Measurements from ENCODE around the gene TEX54.

TEX54 gene

GRCh38 chr11:62788991-62789390, 43.6 kb downstream of the TEX54 start:
- no peak for DNase-seq (ENCODE audit: extremely low spot score)
- TF ChIP-seq LEF1 (IDR thresholded peaks at IDR 0.05; ENCODE audit: borderline replicate concordance) (no peak), HDGF (IDR thresholded peaks at IDR 0.05; ENCODE audit: borderline replicate concordance) (no peak), TARDBP (IDR thresholded peaks at IDR 0.05) (no peak), BHLHE40 (IDR thresholded peaks at IDR 0.05; ENCODE audit: borderline replicate concordance) (no peak), L3MBTL2 (conservative IDR thresholded peaks at IDR 0.05) (no peak), SP1 (IDR thresholded peaks at IDR 0.05) (no peak)
- ChIA-PET POLR2A (interaction anchor here (0.8 to 8.8 kb wide), 7 partner anchors 15 to 73 kb away, joined by 3 to 144 read pairs (median 7); partner anchors contain the start of genes STX5, WDR74 and ZBTB3), CTCF (interaction anchor here (0.6 to 1.1 kb wide), 2 partner anchors 35 to 42 kb away, joined by 3 read pairs; partner anchors contain the start of gene ZBTB3)

DNA sequence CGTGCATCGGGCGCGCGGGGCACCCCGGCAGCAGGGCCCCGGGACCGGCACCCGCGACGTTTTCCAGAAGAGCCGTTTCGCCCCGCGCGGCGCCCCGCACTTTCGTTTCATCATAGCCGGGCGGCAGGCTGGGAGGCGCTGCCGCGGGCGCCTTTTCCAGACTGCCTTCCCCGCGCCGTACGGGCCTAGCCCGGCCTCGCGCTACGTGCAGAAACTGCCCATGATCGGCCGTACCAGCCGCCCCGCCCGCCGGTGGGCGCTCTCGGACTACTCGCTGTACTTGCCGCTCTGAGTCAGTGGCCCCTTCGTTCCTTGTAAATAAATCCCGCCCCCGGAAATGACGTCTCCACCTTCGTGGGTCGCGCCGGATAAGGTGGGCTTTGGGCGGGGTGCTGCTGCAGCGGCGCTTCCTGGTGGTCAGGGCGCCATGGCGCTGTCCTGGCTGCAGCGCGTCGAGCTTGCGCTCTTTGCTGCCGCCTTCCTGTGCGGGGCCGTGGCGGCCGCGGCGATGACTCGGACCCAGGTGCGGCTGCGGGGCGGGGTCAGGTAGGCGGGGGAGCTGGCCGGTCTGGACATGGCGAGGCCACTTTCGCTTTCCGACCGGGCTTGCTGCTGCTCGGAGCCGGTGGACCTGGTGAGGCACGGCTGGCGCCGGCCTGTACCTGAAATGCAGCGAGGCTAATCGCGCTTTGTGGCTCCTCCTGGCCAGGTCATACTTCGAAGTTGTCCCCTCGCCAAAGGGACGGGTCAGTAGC, 45.5 kb downstream of the TEX54 start, which contains the start of gene TMEM179B:
Gene TMEM179B, plus strand, starts transcription at position 398 of the 755 bp plus-strand sequence. Its CDS starts 30 bp downstream, at position 428.
- CTCF ChIA-PET, result interaction anchor here (0.5 to 2.0 kb wide), 25 partner anchors 10 to 1140 kb away, joined by 3 to 22 read pairs (median 5); partner anchors contain the start of genes BSCL2, GNG3, HNRNPUL2 and STX5
- POLR2A ChIA-PET, result interaction anchor here (0.5 to 8.8 kb wide), 24 partner anchors 9 to 165 kb away, joined by 3 to 144 read pairs (median 6); partner anchors contain the start of genes B3GAT3, C11orf98, CSKMT and HNRNPUL2
- TF ChIP-seq ELF4 (IDR thresholded peaks at IDR 0.05) (peak; percentile 81), HDGF (IDR thresholded peaks at IDR 0.05; ENCODE audit: borderline replicate concordance) (no peak), TARDBP (IDR thresholded peaks at IDR 0.05) (no peak), FOXM1 (IDR thresholded peaks at IDR 0.05; ENCODE audit: borderline replicate concordance) (0 out of 2 replicates have a peak, but pooled peaks have one; percentile 4), L3MBTL2 (conservative IDR thresholded peaks at IDR 0.05) (peak; percentile 72), ZNF384 (IDR thresholded peaks at IDR 0.05) (no peak)
- DNase-seq (ENCODE audit: extremely low spot score), result peak; percentile 91

GRCh38 chr11:62786318-62787004, 46.2 kb downstream of the TEX54 start:
- CTCF ChIA-PET, result interaction anchor here (0.5 to 2.0 kb wide), 22 partner anchors 10 to 244 kb away, joined by 3 to 22 read pairs (median 6); partner anchors contain the start of genes BSCL2, GNG3, HNRNPUL2 and SLC3A2
- DNase-seq (ENCODE audit: extremely low spot score), result peak; percentile 82
- TF ChIP-seq HDGF (IDR thresholded peaks at IDR 0.05; ENCODE audit: borderline replicate concordance) (0 out of 2 replicates have a peak, but pooled peaks have one; percentile 20), FOXK2 (IDR thresholded peaks at IDR 0.05) (no peak), LEF1 (IDR thresholded peaks at IDR 0.05; ENCODE audit: borderline replicate concordance) (peak; percentile 93)
- POLR2A ChIA-PET, result interaction anchor here (0.7 to 8.8 kb wide), 24 partner anchors 9 to 165 kb away, joined by 3 to 144 read pairs (median 6); partner anchors contain the start of genes B3GAT3, C11orf98, CSKMT and HNRNPUL2

GRCh38 chr11:62782753-62783152, 49.9 kb downstream of the TEX54 start:
- POLR2A ChIA-PET, result no interaction called here
- CTCF ChIA-PET, result interaction anchor here (0.7 kb wide), 1 partner anchor 68 kb away, joined by 4 read pairs; no protein-coding TSS in a partner anchor
- no peak for DNase-seq (ENCODE audit: extremely low spot score)
- TF ChIP-seq ZNF384 (IDR thresholded peaks at IDR 0.05) (no peak), L3MBTL2 (conservative IDR thresholded peaks at IDR 0.05) (no peak), BHLHE40 (IDR thresholded peaks at IDR 0.05; ENCODE audit: borderline replicate concordance) (no peak), NFRKB (IDR thresholded peaks at IDR 0.05) (no peak), SP1 (IDR thresholded peaks at IDR 0.05) (no peak), CTBP1 (IDR thresholded peaks at IDR 0.05; ENCODE audit: borderline replicate concordance) (no peak), TARDBP (IDR thresholded peaks at IDR 0.05) (no peak), FOXM1 (IDR thresholded peaks at IDR 0.05; ENCODE audit: borderline replicate concordance) (no peak), SUZ12 (IDR thresholded peaks at IDR 0.05) (no peak), HDGF (IDR thresholded peaks at IDR 0.05; ENCODE audit: borderline replicate concordance) (no peak), ARNT (IDR thresholded peaks at IDR 0.05) (no peak), FOXA1 (IDR thresholded peaks at IDR 0.05) (no peak), LEF1 (IDR thresholded peaks at IDR 0.05; ENCODE audit: borderline replicate concordance) (no peak), FOXK2 (IDR thresholded peaks at IDR 0.05) (no peak), ELF4 (IDR thresholded peaks at IDR 0.05) (no peak)
- TF ChIP-seq, protein P1, sequence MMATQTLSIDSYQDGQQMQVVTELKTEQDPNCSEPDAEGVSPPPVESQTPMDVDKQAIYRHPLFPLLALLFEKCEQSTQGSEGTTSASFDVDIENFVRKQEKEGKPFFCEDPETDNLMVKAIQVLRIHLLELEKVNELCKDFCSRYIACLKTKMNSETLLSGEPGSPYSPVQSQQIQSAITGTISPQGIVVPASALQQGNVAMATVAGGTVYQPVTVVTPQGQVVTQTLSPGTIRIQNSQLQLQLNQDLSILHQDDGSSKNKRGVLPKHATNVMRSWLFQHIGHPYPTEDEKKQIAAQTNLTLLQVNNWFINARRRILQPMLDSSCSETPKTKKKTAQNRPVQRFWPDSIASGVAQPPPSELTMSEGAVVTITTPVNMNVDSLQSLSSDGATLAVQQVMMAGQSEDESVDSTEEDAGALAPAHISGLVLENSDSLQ (IDR thresholded peaks at IDR 0.05), result no peak
